Stimulated activated CD4-positive, alpha-beta T cell treated with anti-CD3 and anti-CD28 coated beads, Interleukin-12 subunit alpha, Interleukin-12 subunit beta, amount 100 ng/mL, for 24 hours (primary cell): Measurements from ENCODE around the gene OLIG1.

Source experiments
- DNase-seq, 2 experiments: peaks; one replicate each; pipeline ENCODE4 v3.0.0-alpha.2; 2020; ENCODE audit warnings: low read depth in 2 of 2

The OLIG1 gene, protein sequence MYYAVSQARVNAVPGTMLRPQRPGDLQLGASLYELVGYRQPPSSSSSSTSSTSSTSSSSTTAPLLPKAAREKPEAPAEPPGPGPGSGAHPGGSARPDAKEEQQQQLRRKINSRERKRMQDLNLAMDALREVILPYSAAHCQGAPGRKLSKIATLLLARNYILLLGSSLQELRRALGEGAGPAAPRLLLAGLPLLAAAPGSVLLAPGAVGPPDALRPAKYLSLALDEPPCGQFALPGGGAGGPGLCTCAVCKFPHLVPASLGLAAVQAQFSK

DNA sequence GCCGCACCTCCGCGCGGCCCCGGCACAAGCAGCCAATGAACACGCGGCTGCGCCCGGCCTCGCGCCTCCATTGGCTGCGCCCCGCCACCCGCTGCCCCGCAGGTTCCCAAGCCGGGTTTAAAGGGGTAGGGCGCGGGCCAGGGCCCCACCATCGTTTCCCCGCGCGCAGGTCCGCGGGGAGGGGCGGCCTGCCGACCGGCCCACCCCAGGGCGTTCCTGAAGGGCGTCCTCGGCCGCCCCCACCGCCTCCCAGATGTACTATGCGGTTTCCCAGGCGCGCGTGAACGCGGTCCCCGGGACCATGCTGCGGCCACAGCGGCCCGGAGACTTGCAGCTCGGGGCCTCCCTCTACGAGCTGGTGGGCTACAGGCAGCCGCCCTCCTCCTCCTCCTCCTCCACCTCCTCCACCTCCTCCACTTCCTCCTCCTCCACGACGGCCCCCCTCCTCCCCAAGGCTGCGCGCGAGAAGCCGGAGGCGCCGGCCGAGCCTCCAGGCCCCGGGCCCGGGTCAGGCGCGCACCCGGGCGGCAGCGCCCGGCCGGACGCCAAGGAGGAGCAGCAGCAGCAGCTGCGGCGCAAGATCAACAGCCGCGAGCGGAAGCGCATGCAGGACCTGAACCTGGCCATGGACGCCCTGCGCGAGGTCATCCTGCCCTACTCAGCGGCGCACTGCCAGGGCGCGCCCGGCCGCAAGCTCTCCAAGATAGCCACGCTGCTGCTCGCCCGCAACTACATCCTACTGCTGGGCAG lies at the start of gene OLIG1:
Gene OLIG1 (plus strand): TSS at position 148 of the 750 bp plus-strand sequence. CDS start 106 bp downstream, at position 254.
- peak in 1 of 2 experiments; percentile 39 for DNase-seq

DNA sequence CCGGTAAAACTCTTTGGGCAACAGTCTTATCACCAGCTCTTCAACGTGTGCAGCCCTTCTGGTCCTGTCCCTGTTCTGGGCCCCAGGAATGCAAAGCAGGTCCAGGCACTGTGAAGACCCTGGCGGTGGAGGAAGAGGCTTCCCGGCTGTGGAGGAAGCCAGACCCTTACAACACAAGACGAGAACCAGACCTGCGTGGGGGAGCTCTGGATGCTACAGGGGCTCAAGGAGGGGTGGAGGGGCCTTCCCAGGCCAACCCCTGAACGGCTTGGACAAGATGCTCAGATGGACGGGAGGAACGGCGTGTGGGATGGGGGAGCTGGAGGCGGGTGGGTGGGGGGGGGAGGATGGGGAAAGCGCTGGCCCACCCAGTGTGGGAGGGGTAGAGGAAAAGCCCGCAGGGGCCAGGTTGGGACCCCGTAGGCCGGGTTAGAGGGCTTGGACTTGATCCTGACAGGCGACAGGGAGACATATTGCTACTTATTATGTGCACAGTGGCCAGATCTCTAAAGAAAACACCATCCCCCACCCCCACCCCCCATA lies 49.3 kb upstream of the OLIG1 start:
- no peak for DNase-seq

DNA sequence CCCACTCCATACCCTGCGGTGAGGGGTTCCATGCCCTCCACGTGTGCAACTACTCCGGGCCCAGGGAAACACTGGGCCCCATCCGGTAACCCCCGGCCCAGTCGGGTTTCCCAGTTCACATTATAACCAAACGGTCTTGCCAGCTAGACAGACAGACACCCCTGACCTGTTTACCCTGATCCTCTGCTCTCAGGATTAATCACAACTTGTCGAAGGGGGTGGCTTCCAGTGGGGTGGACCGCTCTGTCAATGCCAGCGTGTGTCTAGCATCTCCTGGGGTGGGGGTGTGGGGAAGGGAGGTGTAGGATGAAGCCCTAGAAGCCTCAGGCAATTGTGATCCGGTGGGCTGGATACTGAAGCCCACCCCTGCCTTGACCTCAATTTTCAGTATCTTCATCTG lies 48.8 kb upstream of the OLIG1 start:
- no peak for DNase-seq

DNA sequence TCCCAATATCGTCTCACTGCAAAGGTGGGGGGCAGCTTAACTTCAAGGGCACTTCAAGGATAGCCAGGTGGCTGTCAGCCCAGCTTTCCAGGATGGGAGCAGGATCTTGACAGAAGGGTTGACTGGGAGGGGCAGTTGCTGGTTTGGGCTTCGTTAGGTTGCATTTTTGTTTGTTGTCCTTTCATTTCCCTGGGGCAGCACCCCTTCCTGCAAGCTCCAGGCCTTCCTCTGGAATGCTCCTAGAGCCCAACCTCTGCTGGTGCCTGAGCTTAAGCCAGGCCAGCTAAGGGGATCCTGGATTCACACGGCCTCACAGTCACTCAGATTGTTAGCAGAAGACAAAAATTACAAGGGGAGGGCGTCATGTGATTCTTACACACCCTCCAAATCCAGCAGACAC lies 48.3 kb upstream of the OLIG1 start:
- no peak for DNase-seq

DNA sequence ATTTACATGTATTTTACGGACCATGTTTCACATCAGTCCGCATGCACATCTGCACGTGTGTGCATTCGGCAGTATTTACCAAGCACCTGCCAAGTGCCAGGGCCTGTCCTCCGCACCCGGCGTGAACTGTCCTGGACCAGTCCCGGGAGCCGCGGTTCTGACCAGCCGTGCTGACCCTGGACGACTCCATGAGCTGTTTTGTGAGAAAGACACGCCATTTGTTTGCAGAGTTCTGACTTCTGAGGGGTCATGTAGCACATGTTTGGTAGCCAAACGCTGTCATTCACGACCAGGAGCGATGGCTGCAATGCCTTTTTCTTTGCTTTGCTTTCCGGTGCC lies 47.5 kb upstream of the OLIG1 start:
- no peak for DNase-seq

DNA sequence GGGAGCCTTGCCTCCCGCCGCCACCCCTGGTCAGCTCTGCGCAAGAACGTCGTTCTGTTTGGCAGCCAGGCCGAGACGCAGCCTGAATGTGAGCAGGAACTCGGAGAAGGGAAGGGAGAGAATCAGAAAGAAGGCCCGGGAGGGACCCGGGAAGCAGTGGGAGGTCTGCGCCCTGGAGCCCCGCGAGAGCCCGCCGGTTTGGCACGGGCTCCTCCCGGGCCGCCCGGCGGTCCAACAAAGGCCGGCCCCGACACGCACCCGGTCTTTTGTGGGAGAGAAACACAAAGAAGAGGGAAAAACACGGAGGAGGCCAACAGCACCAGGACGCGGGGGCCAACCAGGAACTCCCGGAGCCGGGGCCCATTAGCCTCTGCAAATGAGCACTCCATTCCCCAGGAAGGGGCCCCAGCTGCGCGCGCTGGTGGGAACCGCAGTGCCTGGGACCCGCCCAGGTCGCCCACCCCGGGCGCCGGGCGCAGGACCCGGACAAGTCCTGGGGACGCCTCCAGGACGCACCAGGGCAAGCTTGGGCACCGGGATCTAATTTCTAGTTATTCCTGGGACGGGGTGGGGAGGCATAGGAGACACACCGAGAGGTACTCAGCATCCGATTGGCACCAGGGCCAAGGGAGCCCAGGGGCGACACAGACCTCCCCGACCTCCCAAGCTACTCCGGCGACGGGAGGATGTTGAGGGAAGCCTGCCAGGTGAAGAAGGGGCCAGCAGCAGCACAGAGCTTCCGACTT lies 46.9 kb upstream of the OLIG1 start:
- DNase-seq = no peak

DNA sequence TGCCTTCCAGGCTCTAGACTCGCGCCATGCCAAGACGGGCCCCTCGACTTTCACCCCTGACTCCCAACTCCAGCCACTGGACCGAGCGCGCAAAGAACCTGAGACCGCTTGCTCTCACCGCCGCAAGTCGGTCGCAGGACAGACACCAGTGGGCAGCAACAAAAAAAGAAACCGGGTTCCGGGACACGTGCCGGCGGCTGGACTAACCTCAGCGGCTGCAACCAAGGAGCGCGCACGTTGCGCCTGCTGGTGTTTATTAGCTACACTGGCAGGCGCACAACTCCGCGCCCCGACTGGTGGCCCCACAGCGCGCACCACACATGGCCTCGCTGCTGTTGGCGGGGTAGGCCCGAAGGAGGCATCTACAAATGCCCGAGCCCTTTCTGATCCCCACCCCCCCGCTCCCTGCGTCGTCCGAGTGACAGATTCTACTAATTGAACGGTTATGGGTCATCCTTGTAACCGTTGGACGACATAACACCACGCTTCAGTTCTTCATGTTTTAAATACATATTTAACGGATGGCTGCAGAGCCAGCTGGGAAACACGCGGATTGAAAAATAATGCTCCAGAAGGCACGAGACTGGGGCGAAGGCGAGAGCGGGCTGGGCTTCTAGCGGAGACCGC lies 46.3 kb upstream of the OLIG1 start:
- no peak for DNase-seq

DNA sequence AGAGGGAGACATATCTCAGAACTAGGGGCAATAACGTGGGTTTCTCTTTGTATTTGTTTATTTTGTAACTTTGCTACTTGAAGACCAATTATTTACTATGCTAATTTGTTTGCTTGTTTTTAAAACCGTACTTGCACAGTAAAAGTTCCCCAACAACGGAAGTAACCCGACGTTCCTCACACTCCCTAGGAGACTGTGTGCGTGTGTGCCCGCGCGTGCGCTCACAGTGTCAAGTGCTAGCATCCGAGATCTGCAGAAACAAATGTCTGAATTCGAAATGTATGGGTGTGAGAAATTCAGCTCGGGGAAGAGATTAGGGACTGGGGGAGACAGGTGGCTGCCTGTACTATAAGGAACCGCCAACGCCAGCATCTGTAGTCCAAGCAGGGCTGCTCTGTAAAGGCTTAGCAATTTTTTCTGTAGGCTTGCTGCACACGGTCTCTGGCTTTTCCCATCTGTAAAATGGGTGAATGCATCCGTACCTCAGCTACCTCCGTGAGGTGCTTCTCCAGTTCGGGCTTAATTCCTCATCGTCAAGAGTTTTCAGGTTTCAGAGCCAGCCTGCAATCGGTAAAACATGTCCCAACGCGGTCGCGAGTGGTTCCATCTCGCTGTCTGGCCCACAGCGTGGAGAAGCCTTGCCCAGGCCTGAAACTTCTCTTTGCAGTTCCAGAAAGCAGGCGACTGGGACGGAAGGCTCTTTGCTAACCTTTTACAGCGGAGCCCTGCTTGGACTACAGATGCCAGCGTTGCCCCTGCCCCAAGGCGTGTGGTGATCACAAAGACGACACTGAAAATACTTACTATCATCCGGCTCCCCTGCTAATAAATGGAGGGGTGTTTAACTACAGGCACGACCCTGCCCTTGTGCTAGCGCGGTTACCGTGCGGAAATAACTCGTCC lies 45.5 kb upstream of the OLIG1 start:
- no peak for DNase-seq

DNA sequence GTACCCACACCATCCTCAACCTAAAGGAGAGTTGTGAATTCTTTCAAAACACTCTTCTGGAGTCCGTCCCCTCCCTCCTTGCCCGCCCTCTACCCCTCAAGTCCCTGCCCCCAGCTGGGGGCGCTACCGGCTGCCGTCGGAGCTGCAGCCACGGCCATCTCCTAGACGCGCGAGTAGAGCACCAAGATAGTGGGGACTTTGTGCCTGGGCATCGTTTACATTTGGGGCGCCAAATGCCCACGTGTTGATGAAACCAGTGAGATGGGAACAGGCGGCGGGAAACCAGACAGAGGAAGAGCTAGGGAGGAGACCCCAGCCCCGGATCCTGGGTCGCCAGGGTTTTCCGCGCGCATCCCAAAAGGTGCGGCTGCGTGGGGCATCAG lies 44.8 kb upstream of the OLIG1 start:
- DNase-seq = no peak

DNA sequence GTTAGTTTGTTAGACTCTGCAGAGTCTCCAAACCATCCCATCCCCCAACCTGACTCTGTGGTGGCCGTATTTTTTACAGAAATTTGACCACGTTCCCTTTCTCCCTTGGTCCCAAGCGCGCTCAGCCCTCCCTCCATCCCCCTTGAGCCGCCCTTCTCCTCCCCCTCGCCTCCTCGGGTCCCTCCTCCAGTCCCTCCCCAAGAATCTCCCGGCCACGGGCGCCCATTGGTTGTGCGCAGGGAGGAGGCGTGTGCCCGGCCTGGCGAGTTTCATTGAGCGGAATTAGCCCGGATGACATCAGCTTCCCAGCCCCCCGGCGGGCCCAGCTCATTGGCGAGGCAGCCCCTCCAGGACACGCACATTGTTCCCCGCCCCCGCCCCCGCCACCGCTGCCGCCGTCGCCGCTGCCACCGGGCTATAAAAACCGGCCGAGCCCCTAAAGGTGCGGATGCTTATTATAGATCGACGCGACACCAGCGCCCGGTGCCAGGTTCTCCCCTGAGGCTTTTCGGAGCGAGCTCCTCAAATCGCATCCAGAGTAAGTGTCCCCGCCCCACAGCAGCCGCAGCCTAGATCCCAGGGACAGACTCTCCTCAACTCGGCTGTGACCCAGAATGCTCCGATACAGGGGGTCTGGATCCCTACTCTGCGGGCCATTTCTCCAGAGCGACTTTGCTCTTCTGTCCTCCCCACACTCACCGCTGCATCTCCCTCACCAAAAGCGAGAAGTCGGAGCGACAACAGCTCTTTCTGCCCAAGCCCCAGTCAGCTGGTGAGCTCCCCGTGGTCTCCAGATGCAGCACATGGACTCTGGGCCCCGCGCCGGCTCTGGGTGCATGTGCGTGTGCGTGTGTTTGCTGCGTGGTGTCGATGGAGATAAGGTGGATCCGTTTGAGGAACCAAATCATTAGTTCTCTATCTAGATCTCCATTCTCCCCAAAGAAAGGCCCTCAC lies 44.2 kb upstream of the OLIG1 start, which contains the start of gene OLIG2:
Gene OLIG2 (plus strand): TSS at position 447 of the 954 bp plus-strand sequence. CDS start 928 bp downstream, outside the sequence.
- no peak for DNase-seq

DNA sequence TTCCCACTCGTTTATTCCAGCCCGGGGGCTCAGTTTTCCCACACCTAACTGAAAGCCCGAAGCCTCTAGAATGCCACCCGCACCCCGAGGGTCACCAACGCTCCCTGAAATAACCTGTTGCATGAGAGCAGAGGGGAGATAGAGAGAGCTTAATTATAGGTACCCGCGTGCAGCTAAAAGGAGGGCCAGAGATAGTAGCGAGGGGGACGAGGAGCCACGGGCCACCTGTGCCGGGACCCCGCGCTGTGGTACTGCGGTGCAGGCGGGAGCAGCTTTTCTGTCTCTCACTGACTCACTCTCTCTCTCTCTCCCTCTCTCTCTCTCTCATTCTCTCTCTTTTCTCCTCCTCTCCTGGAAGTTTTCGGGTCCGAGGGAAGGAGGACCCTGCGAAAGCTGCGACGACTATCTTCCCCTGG lies 43.5 kb upstream of the OLIG1 start:
- no peak for DNase-seq

DNA sequence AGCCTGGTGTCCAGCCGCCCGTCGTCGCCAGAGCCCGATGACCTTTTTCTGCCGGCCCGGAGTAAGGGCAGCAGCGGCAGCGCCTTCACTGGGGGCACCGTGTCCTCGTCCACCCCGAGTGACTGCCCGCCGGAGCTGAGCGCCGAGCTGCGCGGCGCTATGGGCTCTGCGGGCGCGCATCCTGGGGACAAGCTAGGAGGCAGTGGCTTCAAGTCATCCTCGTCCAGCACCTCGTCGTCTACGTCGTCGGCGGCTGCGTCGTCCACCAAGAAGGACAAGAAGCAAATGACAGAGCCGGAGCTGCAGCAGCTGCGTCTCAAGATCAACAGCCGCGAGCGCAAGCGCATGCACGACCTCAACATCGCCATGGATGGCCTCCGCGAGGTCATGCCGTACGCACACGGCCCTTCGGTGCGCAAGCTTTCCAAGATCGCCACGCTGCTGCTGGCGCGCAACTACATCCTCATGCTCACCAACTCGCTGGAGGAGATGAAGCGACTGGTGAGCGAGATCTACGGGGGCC lies 43.0 kb upstream of the OLIG1 start:
- no peak for DNase-seq

DNA sequence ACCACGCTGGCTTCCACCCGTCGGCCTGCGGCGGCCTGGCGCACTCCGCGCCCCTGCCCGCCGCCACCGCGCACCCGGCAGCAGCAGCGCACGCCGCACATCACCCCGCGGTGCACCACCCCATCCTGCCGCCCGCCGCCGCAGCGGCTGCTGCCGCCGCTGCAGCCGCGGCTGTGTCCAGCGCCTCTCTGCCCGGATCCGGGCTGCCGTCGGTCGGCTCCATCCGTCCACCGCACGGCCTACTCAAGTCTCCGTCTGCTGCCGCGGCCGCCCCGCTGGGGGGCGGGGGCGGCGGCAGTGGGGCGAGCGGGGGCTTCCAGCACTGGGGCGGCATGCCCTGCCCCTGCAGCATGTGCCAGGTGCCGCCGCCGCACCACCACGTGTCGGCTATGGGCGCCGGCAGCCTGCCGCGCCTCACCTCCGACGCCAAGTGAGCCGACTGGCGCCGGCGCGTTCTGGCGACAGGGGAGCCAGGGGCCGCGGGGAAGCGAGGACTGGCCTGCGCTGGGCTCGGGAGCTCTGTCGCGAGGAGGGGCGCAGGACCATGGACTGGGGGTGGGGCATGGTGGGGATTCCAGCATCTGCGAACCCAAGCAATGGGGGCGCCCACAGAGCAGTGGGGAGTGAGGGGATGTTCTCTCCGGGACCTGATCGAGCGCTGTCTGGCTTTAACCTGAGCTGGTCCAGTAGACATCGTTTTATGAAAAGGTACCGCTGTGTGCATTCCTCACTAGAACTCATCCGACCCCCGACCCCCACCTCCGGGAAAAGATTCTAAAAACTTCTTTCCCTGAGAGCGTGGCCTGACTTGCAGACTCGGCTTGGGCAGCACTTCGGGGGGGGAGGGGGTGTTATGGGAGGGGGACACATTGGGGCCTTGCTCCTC lies 42.3 kb upstream of the OLIG1 start:
- DNase-seq = no peak

DNA sequence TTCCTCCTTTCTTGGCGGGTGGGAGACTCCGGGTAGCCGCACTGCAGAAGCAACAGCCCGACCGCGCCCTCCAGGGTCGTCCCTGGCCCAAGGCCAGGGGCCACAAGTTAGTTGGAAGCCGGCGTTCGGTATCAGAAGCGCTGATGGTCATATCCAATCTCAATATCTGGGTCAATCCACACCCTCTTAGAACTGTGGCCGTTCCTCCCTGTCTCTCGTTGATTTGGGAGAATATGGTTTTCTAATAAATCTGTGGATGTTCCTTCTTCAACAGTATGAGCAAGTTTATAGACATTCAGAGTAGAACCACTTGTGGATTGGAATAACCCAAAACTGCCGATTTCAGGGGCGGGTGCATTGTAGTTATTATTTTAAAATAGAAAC lies 41.7 kb upstream of the OLIG1 start:
- no peak for DNase-seq

DNA sequence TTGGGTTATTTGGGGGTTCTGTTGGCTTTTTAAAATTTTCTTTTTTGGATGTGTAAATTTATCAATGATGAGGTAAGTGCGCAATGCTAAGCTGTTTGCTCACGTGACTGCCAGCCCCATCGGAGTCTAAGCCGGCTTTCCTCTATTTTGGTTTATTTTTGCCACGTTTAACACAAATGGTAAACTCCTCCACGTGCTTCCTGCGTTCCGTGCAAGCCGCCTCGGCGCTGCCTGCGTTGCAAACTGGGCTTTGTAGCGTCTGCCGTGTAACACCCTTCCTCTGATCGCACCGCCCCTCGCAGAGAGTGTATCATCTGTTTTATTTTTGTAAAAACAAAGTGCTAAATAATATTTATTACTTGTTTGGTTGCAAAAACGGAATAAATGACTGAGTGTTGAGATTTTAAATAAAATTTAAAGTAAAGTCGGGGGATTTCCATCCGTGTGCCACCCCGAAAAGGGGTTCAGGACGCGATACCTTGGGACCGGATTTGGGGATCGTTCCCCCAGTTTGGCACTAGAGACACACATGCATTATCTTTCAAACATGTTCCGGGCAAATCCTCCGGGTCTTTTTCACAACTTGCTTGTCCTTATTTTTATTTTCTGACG lies 41.1 kb upstream of the OLIG1 start:
- no peak for DNase-seq

DNA sequence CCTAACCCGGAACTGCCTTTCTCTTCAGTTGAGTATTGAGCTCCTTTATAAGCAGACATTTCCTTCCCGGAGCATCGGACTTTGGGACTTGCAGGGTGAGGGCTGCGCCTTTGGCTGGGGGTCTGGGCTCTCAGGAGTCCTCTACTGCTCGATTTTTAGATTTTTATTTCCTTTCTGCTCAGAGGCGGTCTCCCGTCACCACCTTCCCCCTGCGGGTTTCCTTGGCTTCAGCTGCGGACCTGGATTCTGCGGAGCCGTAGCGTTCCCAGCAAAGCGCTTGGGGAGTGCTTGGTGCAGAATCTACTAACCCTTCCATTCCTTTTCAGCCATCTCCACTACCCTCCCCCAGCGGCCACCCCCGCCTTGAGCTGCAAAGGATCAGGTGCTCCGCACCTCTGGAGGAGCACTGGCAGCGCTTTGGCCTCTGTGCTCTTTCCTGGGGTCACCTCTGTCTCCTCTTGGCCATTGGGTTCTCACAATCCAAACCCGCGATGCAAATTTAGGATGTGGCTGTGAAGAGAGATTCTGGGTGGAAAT lies 40.5 kb upstream of the OLIG1 start:
- DNase-seq = no peak

DNA sequence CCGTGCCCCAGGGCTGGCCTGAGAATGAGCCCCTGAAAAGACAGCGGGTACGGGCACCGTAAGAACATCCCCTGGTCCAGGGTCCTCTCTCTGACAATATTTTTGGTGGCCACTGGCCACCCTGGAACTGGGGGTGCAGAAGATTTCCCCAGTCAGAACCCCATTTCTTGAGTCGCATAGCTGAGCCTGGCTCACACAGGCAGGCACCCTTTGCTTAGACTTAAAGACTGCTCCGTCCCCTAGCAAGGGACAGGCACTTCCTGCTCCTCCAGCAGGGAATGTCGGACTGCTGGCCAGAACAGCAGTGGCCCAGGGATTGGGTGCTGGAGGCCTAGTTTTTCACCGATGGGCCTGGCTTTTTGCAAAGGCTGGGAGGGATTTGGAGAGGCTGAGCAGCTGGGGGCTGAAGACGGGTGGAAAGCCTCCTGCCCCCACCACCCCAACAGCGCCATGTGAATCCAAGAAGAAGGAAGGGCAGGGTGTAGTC lies 39.9 kb upstream of the OLIG1 start:
- no peak for DNase-seq

DNA sequence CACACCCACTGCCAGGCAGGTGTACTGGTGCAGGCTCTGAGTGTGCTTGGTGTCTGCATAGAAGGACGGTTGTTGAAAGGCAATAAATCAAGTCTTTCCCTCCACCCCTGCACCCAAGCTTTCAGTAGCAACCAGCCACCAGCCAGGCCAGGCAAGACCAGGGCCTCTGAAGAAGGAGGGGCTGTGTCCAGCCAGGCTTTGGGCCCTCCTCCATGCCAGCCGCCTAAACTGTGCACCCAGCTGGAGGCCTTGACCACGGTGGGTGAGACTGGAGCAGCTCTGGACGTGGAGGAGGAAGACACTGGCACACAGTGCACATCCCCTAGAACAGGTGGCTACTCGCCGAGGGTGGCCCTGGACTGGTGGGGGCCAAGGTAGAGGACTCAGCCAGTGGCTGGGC lies 39.3 kb upstream of the OLIG1 start:
- DNase-seq = no peak
